ENCODE measurements around the gene PKDCC.
"Not testable (repeated sequence)": the region's sequence is repeated elsewhere in the genome, so short reads cannot be mapped to it uniquely, and the experiment has no call there.

The PKDCC gene

DNA sequence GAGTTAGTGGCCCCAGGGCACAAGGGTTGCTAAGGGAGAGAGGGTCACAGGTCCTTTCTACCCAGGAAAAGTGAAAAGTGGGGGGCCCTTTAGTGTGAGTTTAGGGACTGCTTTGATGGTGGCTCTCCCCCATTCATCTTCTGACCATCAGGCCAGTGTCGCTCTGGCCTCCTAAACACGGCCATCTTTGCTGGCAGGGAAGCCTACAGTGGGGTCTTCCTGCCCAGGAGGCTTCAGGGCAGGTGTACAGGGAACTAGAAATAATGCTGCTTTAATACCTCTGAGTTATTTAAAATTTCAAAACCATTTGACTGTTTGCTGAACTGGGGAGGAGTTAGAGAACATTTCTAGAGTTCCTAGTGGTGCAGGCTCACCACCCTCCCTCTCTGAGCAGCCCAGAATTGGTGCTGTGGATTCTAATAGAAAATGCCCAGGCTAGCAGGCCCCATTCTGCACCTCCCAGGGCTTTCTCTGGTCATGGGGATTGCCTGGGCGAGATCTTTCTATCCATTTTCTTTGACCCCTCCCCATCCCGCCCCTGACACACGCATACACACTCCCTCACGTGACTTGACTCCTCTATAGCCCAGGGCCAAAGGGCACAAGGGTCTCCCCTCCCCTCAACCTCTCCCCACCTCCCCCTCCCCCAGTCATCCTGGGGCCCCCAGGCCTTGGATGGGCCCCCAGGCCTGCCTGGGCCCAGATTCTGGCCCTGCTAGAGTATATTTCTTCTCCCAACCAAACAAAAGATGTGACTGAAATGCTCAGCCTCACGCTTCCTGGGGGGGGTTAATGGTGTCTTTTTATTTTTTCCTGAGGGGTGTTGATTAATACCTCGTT is 3.1 kb downstream of the PKDCC start:
- DNase-seq, result no peak

DNA sequence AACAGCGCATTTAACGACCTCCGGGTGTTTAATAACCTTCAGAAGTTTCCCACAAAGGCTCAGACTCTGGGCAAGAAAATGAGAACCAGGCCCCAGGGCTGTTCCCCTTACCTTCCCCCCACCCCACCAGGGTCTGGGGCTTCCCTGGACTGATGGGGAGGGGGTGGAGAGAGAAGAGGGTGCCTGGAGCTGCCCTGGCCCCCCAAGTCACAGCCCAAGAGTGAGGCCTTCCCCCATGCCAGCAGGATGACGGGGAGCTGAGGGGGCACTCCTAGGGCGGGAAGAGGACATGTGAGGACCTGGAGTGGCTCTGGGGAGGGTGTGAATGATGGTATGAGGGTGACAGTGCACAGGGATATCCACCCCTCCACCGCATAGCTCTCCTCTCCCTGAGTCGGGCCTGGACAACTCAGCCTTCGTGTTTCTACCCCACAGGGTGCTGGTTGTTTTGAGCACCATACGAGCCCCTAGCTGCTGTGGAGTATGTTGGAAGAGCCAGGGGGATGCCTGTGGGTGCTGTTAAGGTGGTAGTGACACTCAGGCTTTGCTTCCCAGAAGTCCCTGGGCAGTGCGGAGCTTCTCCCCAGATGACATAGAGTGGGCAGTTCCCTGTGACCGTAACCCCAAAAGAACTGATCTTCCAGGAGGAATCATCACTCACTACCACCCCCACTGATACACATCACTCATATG is 3.9 kb downstream of the PKDCC start:
- DNase-seq, result no peak

DNA sequence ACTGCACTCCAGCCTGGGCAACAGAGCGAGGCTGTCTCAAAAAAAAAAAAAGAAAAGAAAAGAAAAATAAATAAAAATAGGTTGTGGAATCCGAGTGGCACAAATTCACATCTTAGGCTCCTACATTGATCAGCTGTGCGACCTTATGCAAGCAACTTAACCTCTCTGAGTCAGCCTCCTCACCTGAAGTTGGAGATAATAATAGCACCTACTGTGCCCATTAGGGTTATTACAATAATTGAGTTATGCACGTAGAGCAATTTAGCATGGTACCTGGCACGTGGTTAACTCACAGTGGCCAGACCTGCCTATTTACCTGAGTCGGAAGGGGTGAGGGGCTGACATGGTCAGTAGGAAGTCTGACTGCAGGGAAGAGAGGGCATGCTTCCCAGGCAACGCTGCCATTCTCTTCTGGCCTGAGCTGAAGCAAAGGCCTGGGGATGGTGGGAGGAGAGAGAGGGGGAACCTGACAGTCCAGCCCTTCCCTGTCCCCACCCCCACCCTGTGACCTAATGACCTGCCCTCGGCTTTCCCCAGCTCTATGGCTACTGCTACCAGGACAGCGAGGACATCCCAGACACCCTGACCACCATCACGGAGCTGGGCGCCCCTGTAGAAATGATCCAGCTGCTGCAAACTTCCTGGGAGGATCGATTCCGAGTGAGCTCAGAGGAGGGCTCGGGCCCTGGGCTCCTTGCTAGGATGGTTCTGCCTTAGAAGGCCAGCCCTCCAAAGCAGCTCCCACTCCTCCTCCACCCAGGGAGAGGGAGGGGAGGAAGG is 5.1 kb downstream of the PKDCC start:
- no peak for DNase-seq

DNA sequence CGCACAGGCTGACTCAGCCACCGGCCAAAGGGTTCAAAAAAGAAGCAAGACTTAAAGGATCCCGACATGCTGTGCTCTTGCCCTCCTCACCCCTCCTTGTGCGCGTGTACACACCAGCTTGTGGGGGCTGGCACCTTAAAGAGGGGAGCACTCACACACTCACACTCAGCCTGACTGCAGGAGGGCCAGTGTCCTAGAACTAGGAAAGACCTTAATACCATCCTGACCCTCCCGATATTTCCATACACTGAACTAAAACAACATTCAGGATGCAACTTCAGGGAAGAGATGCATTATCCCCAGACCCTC is 5.6 kb downstream of the PKDCC start:
- DNase-seq, result no peak

DNA sequence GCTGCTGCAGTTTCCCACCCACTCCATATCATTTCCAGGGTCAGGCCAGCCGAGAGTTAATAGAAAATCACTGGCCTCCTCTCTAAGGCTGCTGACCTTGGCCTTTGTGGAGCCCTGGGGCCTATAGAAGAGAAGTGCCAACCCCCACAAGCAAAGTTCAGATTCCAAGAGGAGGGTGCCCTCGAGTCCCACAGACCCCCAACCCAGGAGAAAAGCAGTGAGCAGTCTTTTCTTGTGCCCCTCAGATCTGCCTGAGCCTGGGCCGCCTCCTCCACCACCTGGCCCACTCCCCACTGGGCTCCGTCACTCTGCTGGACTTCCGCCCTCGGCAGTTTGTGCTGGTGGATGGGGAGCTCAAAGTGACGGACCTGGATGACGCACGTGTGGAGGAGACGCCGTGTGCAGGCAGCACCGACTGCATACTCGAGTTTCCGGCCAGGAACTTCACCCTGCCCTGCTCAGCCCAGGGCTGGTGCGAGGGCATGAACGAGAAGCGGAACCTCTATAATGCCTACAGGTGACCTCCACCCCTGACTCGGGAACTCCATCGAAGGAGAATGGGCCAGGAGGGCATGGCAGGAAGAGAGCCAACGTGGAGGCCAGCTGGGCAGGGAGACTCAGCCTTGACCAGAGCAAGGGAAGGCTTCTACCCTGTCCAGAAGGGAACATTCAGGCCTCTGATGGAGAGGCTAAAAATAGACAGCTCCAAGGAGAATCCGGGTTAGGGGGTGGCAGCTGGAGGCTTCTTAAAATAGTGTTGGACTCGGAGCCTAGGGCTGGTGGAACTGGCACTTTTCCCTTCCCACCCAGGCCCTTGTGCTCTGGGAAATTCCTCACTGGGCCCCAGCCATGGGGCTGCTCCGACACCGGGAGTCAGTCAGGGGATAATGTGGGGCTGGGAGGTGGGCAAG is 6.2 kb downstream of the PKDCC start:
- no peak for DNase-seq

DNA sequence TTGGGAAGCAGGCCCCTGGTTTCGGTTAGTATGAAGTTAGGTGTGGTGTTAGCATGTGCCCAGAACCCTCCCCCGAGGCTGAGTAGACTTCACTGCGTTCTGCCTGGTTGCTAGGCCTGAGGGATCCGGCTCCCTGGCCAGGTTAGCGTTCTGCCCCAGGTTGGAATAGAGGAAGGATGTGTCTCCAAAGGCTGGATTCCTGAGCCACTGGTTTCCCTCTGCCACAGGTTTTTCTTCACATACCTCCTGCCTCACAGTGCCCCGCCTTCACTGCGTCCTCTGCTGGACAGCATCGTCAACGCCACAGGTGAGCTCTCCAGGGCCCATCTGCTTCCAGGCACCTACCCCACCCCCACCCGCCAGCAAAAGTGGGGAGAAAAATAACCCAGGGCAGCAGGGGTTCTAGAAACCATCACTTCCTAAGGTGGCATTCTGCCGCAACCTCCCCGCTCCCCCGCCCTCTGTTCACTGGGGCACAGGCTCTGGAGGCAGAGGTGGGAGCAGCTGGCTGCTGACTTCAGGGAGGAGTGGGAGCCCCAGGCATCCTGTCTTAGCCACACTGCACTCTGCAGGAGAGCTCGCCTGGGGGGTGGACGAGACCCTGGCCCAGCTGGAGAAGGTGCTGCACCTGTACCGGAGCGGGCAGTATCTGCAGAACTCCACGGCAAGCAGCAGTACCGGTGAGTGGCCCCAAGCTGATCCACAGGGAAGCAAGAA is 7.1 kb downstream of the PKDCC start:
- no peak for DNase-seq

DNA sequence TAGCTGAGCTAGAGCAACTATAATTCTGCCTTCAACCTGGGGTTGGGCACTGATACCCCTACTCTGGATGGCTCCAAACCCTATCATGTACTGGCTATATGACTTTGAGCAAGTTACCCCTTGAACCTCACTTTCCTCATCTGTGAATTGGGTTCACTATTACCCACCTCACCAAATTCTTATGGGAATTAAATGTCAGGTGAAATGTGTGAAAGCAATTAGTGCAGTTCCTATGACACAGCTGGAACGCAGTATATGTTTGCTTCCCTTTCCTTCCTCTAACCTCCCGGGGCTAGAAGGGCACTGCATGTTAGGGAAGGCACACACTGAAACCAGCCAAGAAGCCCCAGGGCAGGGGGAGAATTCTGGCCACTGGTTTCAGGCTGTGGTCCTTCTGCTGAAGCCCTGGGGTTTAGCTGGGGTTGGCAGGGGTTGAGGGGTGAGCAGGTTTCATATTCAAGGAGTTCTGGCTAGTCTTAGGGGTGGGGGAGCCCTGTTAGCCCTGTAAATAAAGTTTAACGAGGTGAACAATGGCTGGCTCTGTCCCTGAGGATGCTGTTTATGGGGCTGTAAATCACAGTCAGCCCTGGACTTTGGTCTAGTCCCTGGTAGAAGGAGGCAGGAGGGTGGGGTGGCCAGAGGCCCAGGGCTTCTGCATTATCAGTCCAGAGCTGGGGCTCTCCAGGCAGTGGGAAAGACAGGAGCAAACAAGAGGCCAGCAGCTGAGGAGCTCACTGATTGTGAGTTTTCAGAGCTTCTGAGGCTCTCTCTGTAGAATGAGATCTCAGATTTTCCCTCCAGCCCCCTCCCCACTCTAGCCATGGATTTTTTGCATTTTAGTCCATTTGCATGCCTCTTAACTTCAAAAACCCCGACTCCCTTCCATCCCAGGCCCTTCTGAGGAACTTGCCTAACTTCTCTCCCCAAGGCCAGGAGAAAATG is 8.0 kb downstream of the PKDCC start:
- no peak for DNase-seq

DNA sequence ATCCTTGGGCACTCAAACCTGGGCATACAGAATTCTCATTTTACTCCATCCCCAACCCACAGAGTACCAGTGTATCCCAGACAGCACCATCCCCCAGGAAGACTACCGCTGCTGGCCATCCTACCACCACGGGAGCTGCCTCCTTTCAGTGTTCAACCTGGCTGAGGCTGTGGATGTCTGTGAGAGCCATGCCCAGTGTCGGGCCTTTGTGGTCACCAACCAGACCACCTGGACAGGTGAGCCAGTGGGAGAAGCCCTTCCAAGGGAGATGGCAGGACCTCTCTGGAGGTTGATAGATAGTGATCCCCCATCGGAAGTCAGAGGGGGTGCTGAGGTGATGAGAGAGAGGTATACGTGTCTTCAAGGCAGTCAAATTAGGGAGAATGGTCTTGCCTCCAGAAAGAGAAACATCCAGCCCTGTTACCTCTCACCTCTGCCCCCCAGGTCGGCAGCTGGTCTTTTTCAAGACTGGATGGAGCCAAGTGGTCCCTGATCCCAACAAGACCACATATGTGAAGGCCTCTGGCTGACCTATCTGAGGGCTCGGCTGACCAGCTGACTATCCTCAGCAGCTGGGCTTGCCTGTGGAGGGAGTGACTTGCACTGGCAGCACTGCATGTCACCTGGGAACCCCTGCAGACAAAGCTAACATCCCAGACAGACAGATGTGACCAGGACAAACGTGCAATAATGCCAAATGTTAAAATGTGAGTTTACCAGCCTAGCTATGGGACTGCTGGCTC is 9.5 kb downstream of the PKDCC start:
- DNase-seq, result no peak

DNA sequence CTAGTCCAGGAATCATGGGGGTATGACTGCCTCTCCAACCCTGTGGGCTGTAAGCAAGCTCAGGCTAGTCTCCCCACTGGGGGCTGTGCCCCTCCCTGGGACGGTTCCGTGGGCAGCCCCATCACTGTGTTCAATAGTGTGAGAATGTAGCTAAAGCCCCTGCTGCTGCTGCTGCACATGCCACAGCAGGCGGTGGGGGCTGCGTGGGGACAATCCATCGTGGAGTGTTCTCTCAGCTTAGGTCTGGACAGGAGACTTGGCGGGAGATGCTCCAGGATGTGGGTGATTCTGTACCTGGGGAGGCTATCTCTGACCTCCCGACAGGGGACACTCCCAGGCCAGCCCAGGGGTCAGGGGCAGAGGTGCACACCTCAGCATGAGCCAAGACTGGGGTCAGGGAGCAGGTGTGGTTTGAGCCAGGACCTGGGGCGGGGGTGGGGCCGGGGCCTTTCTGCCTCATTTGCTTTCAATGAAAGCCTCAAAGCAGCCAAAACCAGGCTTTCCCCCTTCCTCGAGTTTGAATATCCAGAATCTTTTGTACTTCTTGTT is 10.2 kb downstream of the PKDCC start:
- DNase-seq, result no peak

DNA sequence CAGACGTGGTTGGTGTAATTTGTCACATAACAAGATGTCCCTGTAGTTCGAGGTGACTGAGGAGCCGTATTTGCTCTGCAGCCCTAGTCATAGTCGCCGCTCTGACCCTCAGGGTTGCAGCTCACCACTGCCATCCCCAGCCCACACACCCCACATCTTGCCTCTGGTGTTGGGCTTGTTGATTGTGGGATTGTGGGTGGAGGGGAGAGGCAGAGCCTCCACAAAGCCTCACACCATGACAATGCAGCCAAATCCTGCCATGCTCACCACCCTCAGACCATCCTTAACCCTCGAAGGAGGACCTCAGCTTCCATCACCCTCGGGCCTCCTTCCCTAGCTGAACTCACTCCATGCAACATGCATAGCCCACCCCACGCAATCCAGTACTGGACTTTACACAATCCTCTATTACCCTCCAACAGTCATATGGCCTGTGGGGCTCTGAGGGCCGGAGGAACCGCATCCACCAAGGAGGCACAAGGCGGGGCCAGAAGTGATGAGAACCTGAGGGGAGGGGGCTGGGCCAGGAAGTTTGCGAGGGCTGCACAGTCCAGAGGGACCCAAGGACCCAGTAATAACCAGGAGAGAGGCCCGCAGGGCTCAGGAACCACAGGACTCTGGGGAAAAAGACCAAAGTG is 11.6 kb downstream of the PKDCC start:
- DNase-seq, result no peak

DNA sequence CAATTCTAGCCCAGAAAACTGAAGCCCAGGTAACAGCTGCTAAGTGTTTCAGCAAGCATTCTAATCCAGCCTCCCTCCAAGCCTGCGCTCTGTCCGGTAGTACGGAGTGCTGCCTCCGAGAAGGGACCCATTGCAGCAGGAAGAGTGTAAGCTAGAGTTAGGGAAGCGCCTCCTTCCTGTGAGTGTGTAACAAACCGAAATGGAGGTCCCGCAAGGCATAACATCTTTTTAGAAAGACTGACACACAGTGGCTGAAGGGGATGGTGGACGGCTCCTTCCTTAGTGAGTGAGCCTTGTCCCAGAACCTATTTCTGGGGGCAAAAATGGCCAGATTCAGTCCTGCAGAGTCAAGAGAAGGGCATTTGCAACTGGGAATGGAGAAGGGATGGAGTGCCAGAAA is 12.2 kb downstream of the PKDCC start:
- no peak for DNase-seq

DNA sequence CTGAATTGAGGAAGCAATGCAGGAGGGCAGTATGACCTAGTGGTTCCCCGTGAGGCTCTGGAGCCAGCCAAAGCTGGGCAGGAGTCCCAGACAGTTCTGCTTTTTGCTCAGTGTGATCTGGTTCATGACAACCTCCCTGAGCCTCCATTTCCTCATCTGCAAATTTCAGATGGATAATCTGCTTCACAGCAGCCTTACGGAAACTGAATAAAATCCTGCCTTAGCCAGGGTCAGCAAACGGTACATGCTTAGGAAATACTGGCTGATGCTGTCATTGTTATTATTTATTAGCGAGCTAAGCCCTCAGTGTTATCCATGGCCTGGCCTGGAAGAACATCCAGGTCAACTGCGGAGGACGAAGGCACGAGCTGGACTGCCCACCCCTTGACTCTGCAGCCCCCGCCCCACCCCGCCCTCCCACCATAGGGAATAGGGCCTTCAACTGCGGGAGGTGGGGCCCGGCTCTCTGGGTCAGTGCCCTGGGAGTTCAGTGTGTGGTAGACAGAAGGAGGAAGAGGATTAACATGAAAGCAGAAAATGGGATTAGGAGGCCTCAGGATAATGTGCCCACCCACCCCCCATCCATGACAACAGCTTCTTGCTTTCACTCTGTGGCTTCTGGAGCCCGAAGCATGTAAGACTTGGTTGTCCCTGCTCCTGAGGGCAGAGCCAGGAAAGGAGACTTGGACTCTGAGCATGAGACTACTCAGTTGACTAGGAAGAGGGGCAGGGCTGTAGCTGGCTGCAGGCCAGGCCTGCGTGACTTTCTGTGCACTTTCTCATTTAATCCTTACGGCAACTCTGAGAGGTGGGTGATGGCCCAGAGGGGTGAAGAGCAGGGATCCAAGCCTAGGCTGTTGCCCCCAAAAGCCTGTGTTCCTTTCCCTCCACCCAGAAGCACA is 13.1 kb downstream of the PKDCC start:
- DNase-seq, result no peak

DNA sequence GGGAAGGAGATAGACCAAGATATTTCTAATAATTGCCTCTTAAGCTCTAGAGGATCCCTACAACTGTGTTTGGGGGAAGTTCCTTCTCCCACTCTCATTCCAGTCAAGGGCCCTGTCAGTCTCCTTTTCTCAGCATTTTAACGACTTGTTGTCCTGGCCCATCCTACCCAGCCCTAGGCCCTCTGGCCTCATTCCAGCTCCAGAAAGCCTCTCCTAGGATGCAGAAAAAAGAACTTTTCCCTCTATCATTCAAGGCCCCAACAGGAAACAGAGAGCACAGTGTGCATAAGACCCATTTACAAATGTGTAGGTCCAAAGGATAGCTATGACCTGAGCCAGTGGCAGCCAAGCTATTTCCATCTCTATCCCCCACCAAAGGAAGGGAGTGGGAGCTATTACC is 14.0 kb downstream of the PKDCC start:
- DNase-seq, result no peak

DNA sequence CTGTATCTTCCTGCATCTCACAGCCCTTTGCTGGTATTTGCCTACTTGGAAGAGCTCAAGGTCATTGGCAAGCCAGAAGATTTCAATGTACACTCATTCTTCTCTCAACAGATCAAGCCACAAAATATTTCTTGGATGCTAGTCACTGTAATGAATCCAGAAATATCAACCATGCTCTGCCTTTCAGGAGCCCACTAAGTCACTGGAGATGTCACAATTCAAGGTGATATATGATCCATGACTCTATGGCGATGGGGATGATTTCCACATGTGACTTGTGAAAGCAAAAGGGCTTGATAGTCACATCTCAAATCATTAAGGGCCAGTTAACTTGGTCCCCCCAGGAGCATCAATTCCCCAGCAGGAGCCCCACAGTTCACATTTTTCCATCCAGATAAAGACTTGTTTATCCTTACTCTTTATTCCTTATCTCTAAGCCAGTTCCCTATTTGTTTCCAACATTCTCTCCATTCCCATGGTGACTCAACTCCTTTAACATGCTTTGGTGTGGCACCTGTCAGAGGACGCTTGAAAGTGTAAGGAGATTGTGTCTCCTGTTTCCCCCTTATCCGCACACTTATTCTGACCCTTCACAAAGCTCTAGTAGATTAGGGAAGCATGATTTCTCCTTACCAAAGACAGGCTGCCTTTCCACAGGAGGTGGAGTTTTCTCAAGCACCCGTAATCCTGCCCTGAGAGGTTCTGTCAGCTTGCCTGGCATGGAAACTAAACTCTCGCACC is 15.8 kb downstream of the PKDCC start:
- DNase-seq, result no peak

DNA sequence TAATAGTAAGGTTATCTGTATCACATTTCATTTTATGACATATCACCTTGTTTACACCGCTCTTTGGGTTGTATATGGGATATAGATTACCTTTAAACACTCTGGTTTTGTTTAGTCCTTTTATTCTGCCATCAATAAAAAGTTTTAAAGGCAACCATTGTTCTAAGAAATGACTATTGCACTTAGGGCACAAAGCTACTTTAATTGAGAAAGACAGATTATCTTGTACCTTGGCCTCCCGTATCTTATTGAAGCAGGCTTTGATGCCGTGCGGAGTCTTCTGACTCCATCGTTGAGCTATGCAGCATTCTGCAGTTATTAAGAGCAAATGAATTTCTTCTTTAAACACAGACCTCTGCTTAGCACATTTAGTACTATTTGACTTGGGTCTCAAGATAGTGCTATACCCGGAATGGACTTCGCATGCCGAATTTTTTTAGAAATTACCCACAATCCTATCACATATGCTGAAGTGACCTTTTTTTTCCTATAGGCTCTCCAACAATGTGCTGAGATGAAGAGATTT is 16.7 kb downstream of the PKDCC start:
- DNase-seq, result no peak

DNA sequence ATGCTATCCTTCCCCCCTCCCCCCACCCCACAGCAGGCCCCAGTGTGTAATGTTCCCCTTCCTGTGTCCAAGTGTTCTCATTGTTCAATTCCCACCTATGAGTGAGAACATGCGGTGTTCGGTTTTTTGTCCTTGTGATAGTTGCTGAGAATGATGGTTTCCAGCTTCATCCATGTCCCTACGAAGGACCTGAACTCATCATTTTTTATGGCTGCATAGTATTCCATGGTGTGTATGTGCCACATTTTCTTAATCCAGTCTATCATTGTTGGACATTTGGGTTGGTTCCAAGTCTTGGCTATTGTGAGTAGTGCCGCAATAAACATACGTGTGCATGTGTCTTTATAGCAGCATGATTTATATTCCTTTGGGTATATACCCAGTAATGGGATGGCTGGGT is 17.9 kb downstream of the PKDCC start:
- not testable (repeated sequence) for DNase-seq

DNA sequence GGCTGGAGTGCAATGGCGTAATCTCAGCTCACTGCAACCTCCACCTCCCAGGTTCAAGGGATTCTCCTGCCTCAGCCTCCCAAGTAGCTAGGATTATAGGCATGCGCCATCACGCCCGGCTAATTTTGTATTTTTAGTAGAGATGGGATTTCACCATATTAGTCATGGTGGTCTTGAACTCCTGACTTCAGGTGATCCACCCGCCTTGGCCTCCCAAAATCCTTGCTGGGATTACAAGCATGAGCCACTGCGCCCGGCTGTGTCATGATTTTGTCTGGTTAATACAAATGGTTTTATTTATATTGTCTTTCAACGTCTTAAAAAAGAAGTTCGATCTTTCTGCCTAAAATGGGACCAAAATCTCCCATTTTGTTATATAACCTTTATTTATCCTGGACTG is 19.2 kb downstream of the PKDCC start:
- DNase-seq, result not testable (repeated sequence)
